ENCODE measurements around the gene TCEAL9.

DNA sequence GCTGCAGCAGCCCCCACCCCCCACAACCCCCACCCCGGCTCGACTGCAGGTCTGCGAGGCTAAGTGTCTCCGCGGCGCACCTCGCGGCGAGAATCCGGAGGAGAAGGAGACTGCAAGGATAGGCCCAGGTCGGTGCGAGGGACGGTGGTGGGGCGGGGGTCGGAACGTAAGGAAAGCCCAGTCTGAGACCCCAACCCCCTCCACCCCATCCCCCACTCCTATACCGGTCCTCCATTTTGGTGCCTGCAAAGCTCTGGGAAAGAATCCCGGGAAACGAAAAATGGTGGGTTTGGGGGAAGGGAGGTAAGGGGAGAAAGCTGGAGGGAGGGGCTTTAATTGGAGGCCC, 20.6 kb downstream of the TCEAL9 start:
- TF ChIP-seq, protein P1, sequence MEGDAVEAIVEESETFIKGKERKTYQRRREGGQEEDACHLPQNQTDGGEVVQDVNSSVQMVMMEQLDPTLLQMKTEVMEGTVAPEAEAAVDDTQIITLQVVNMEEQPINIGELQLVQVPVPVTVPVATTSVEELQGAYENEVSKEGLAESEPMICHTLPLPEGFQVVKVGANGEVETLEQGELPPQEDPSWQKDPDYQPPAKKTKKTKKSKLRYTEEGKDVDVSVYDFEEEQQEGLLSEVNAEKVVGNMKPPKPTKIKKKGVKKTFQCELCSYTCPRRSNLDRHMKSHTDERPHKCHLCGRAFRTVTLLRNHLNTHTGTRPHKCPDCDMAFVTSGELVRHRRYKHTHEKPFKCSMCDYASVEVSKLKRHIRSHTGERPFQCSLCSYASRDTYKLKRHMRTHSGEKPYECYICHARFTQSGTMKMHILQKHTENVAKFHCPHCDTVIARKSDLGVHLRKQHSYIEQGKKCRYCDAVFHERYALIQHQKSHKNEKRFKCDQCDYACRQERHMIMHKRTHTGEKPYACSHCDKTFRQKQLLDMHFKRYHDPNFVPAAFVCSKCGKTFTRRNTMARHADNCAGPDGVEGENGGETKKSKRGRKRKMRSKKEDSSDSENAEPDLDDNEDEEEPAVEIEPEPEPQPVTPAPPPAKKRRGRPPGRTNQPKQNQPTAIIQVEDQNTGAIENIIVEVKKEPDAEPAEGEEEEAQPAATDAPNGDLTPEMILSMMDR (conservative IDR thresholded peaks at IDR 0.05; ENCODE audit: low read depth, low read length) = no peak
- no peak for TF ChIP-seq RAD21 (IDR thresholded peaks at IDR 0.05; ENCODE audit: low read length)
- TF ChIP-seq MAZ (IDR thresholded peaks at IDR 0.05; ENCODE audit: borderline replicate concordance, low read depth, low read length) = no peak
- TF ChIP-seq POLR2A (IDR thresholded peaks at IDR 0.05; ENCODE audit: low read depth, low read length) = no peak
- TF ChIP-seq RFX5 (IDR thresholded peaks at IDR 0.05; ENCODE audit: low read depth, low read length) = no peak

Measured in IMR-90 (cell line).